Liver (tissue), 9 donors: ENCODE measurements around the gene ZNF616. TPM values are rescaled to one million over a fixed set of nuclear protein-coding genes. Genes with fewer than 3 reads are reported as not detected.

ENCODE experiments used
- DNase-seq: peaks from one replicate; pipeline ENCODE4 v3.0.0-alpha.2; 2017; ENCODE audit warnings: low spot score
- H3K27ac ChIP-seq, 2 donors: one replicate each; pipeline ENCODE4 v1.7.0; 2013; ENCODE audit warnings: inconsistent platforms in 2 of 2, low read length in 2 of 2, control low read depth in 1 of 2, low read depth in 1 of 2, mild to moderate bottlenecking in 1 of 2
- H3K27me3 ChIP-seq, 4 donors: one replicate each; pipeline versions ENCODE4 v1.6.1 to v1.7.0; 2013; ENCODE audit warnings: low read length in 3 of 4, inconsistent platforms in 1 of 4, mild to moderate bottlenecking in 1 of 4, moderate library complexity in 1 of 4; ENCODE audit not compliant: control insufficient read depth in 4 of 4, insufficient read depth in 4 of 4
- H3K36me3 ChIP-seq, 4 donors: one replicate each; pipeline versions ENCODE4 v1.6.1 to v1.7.0; 2013; ENCODE audit warnings: low read length in 3 of 4, mild to moderate bottlenecking in 3 of 4, low read depth in 1 of 4, moderate library complexity in 1 of 4; ENCODE audit not compliant: control insufficient read depth in 4 of 4, insufficient read depth in 3 of 4
- H3K4me1 ChIP-seq, 4 donors: one replicate each; pipeline versions ENCODE4 v1.6.1 to v1.7.0; 2013; ENCODE audit warnings: low read length in 3 of 4, mild to moderate bottlenecking in 3 of 4, moderate library complexity in 1 of 4; ENCODE audit not compliant: control insufficient read depth in 4 of 4, insufficient read depth in 4 of 4
- H3K4me3 ChIP-seq, 3 donors: one replicate each; pipeline versions ENCODE4 v1.6.1 to v1.7.0; 2013; ENCODE audit warnings: low read length in 3 of 3, control low read depth in 1 of 3, low read depth in 1 of 3, mild to moderate bottlenecking in 1 of 3
- H3K9ac ChIP-seq, 2 donors: one replicate each; pipeline ENCODE4 v1.7.0; 2013; ENCODE audit warnings: low read length in 2 of 2, mild to moderate bottlenecking in 2 of 2, moderate library complexity in 2 of 2, control low read depth in 1 of 2, low read depth in 1 of 2
- H3K9me3 ChIP-seq, 4 donors: one replicate each; pipeline versions ENCODE4 v1.6.1 to v1.7.0; 2013; ENCODE audit warnings: low read length in 3 of 4; ENCODE audit not compliant: control insufficient read depth in 4 of 4
- ATF3 ChIP-seq: IDR thresholded peaks from 2 replicates; pipeline ENCODE4 v1.6.1; 2016; ENCODE audit warnings: antibody characterized with exemption
- CTCF ChIP-seq: fragments of 150-350 bp; IDR thresholded peaks from 2 replicates; pipeline ENCODE4 v1.5.1; 2017; ENCODE audit warnings: improper control_type of control experiment, low read depth, low read length; ENCODE audit not compliant: missing input control
- EGR1 ChIP-seq, 2 donors: IDR thresholded peaks; 2 replicates each; pipeline ENCODE4 v1.6.1; 2016 to 2018; ENCODE audit warnings: antibody characterized with exemption in 2 of 2, low read depth in 2 of 2
- FOXA1 ChIP-seq: IDR thresholded peaks from 2 replicates; pipeline ENCODE4 v1.6.1; 2016; ENCODE audit warnings: antibody characterized with exemption
- FOXA2 ChIP-seq: IDR thresholded peaks from 2 replicates; pipeline ENCODE4 v1.6.1; 2016; ENCODE audit warnings: antibody characterized with exemption
- GABPA ChIP-seq, 2 donors: IDR thresholded peaks in 1 of 2; conservative IDR thresholded peaks in 1 of 2; 2 replicates each; pipeline ENCODE4 v1.6.1; 2016; ENCODE audit warnings: antibody characterized with exemption in 2 of 2, mild to moderate bottlenecking in 1 of 2, moderate library complexity in 1 of 2
- HNF4A ChIP-seq, 2 donors: conservative IDR thresholded peaks; 2 replicates each; pipeline ENCODE4 v1.6.1; 2016; ENCODE audit warnings: antibody characterized with exemption in 2 of 2, mild to moderate bottlenecking in 2 of 2
- HNF4G ChIP-seq: IDR thresholded peaks from 2 replicates; pipeline ENCODE4 v1.6.1; 2016; ENCODE audit warnings: antibody characterized with exemption
- JUND ChIP-seq, 2 donors: IDR thresholded peaks; 2 replicates each; pipeline ENCODE4 v1.6.1; 2016; ENCODE audit warnings: antibody characterized with exemption in 2 of 2
- MAX ChIP-seq: IDR thresholded peaks from 2 replicates; pipeline ENCODE4 v1.6.1; 2016; ENCODE audit warnings: antibody characterized with exemption
- NR2F2 ChIP-seq: IDR thresholded peaks from 2 replicates; pipeline ENCODE4 v1.6.1; 2016; ENCODE audit warnings: antibody characterized with exemption
- RAD21 ChIP-seq, 2 donors: IDR thresholded peaks; 2 replicates each; pipeline ENCODE4 v1.6.1; 2016; ENCODE audit warnings: antibody characterized with exemption in 2 of 2, mild to moderate bottlenecking in 2 of 2
- RXRA ChIP-seq, 2 donors: IDR thresholded peaks; 2 replicates each; pipeline ENCODE4 v1.6.1; 2017 to 2018; ENCODE audit warnings: antibody characterized with exemption in 2 of 2, mild to moderate bottlenecking in 1 of 2
- SP1 ChIP-seq: IDR thresholded peaks from 2 replicates; pipeline ENCODE4 v1.6.1; 2018; ENCODE audit warnings: antibody characterized with exemption, mild to moderate bottlenecking
- TAF1 ChIP-seq: conservative IDR thresholded peaks from 2 replicates; pipeline ENCODE4 v1.6.1; 2016; ENCODE audit warnings: antibody characterized with exemption, mild to moderate bottlenecking
- YY1 ChIP-seq: IDR thresholded peaks from 2 replicates; pipeline ENCODE4 v1.6.1; 2016; ENCODE audit warnings: antibody characterized with exemption, mild to moderate bottlenecking
- WGBS: extraction: QIAGEN DNeasy Blood & Tissue Kit; methylation state at CpG from one replicate; pipeline ENCODE4 v1.1.7; 2013; 5-methylcytosine and 5-hydroxymethylcytosine counted together
- polyA plus RNA-seq, 2 donors: library from polyadenylated mRNA; stranded (reverse) in 1 of 2; unstranded in 1 of 2; fragments of 200-250 nt in 1 of 2; fragments of >200 nt in 1 of 2; fragmentation: Nextera tagmentation in 1 of 2; extraction: Ambion mirVana in 1 of 2; gene quantifications; one replicate each; pipeline versions ENCODE4 v1.2.1 to v1.2.3, GENCODE V29; 2013 to 2015
- total RNA-seq, 2 donors: library from RNA; depleted of rRNA; stranded (reverse); fragments of >200 nt; gene quantifications; one replicate each; pipeline ENCODE4 v1.2.3, GENCODE V29; 2014
- TF ChIP-seq, protein P1 (sequence below): IDR thresholded peaks from 2 replicates; pipeline ENCODE4 v1.6.1; 2016; ENCODE audit warnings: antibody characterized with exemption
- TF ChIP-seq, protein P2 (sequence below): IDR thresholded peaks from 2 replicates; pipeline ENCODE4 v1.6.1; 2016; ENCODE audit warnings: antibody characterized with exemption, mild to moderate bottlenecking
- donor health status: healthy.
- donor health status: healthy.
- donor health status: healthy.
- donor health status: healthy.
- donor health status: healthy.

The ZNF616 gene
- total RNA-seq (1 to 10 TPM; 4.1 TPM), polyA plus RNA-seq (1 to 10 TPM; 1.5 to 3.0 TPM)

GRCh38 chr19:52139252-52140031 is at the start of gene ZNF616:
ZNF616 (minus strand) TSS chr19:52139938; CDS start chr19:52130512, 9,426 bp downstream.
- H3K9ac ChIP-seq: peak within 1 kb of the TSS; percentile 98 to 100
- whole genome bisulfite sequencing: under 1% methylated on average over 49 of the region's 49 CpGs
- TF ChIP-seq FOXA2 (no peak), GABPA (IDR thresholded peaks at IDR 0.05 in 1 of 2, conservative IDR thresholded peaks at IDR 0.05 in 1 of 2) (peak; percentile 90 to 95), RAD21 (IDR thresholded peaks at IDR 0.05) (peak; percentile 75 to 83), HNF4A (conservative IDR thresholded peaks at IDR 0.05) (peak in 1 of 2 donors; percentile 30), FOXA1 (no peak), EGR1 (IDR thresholded peaks at IDR 0.05; ENCODE audit: low read depth in 2 of 2) (peak in 1 of 2 donors; percentile 27), RXRA (IDR thresholded peaks at IDR 0.05) (peak; percentile 65 to 88), YY1 (peak; percentile 8), TAF1 (peak; percentile 66), CTCF (peak; percentile 66), MAX (peak; percentile 17), NR2F2 (peak; percentile 38), SP1 (peak; percentile 73), HNF4G (no peak), JUND (IDR thresholded peaks at IDR 0.05) (no peak), ATF3 (no peak)
- TF ChIP-seq, protein P1, sequence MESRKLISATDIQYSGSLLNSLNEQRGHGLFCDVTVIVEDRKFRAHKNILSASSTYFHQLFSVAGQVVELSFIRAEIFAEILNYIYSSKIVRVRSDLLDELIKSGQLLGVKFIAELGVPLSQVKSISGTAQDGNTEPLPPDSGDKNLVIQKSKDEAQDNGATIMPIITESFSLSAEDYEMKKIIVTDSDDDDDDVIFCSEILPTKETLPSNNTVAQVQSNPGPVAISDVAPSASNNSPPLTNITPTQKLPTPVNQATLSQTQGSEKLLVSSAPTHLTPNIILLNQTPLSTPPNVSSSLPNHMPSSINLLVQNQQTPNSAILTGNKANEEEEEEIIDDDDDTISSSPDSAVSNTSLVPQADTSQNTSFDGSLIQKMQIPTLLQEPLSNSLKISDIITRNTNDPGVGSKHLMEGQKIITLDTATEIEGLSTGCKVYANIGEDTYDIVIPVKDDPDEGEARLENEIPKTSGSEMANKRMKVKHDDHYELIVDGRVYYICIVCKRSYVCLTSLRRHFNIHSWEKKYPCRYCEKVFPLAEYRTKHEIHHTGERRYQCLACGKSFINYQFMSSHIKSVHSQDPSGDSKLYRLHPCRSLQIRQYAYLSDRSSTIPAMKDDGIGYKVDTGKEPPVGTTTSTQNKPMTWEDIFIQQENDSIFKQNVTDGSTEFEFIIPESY: no peak
- TF ChIP-seq, protein P2, sequence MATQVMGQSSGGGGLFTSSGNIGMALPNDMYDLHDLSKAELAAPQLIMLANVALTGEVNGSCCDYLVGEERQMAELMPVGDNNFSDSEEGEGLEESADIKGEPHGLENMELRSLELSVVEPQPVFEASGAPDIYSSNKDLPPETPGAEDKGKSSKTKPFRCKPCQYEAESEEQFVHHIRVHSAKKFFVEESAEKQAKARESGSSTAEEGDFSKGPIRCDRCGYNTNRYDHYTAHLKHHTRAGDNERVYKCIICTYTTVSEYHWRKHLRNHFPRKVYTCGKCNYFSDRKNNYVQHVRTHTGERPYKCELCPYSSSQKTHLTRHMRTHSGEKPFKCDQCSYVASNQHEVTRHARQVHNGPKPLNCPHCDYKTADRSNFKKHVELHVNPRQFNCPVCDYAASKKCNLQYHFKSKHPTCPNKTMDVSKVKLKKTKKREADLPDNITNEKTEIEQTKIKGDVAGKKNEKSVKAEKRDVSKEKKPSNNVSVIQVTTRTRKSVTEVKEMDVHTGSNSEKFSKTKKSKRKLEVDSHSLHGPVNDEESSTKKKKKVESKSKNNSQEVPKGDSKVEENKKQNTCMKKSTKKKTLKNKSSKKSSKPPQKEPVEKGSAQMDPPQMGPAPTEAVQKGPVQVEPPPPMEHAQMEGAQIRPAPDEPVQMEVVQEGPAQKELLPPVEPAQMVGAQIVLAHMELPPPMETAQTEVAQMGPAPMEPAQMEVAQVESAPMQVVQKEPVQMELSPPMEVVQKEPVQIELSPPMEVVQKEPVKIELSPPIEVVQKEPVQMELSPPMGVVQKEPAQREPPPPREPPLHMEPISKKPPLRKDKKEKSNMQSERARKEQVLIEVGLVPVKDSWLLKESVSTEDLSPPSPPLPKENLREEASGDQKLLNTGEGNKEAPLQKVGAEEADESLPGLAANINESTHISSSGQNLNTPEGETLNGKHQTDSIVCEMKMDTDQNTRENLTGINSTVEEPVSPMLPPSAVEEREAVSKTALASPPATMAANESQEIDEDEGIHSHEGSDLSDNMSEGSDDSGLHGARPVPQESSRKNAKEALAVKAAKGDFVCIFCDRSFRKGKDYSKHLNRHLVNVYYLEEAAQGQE: peak; percentile 34
- H3K9me3 ChIP-seq: peaks cover 9 to 35% (median 24%) of the 10 kb centered on the region in 4 donors
- no peaks in the 10 kb centered on the region for H3K27me3 ChIP-seq
- peak within 1 kb of the TSS; percentile 93 to 100 (median 99) for H3K4me3 ChIP-seq
- H3K36me3 ChIP-seq: peaks cover 0 to 5% (median 3%) of the 10 kb centered on the region in 4 donors
- H3K27ac ChIP-seq: peak within 1 kb of the TSS; percentile 96 to 99
- peaks cover 0 to 22% (median 11%) of the 10 kb centered on the region in 4 donors for H3K4me1 ChIP-seq
- DNase-seq: peak; percentile 97
